HepG2 (cell line): ENCODE results near the gene C4B. TPM values are rescaled to one million over a fixed set of nuclear protein-coding genes. Genes with fewer than 3 reads are reported as not detected.

Experiments
- ATF7 ChIP-seq, 2 experiments: fragments of 450-650 bp in 1 of 2; sonication (generic) in 1 of 2; formaldehyde crosslinking in 1 of 2; IDR thresholded peaks; 2 replicates each; pipeline versions ENCODE4 v1.4.0 to v1.6.1; 2016 to 2020; ENCODE audit warnings: antibody characterized with exemption in 1 of 2, mild to moderate bottlenecking in 1 of 2, missing genetic modification reagents in 1 of 2
- BORCS8-MEF2B ChIP-seq: sonication (generic); formaldehyde crosslinking; IDR thresholded peaks from 2 replicates; pipeline ENCODE4 v1.8.0; 2022; ENCODE audit warnings: mild to moderate bottlenecking, missing genetic modification reagents
- GTF3A ChIP-seq: sonication (generic); formaldehyde crosslinking; conservative IDR thresholded peaks from 2 replicates; pipeline ENCODE4 v1.4.0; 2020; ENCODE audit warnings: mild to moderate bottlenecking, missing genetic modification reagents
- HCFC1 ChIP-seq: fragments of 150-350 bp; IDR thresholded peaks from 2 replicates; pipeline ENCODE4 v1.6.1; 2014; ENCODE audit warnings: low read depth, low read length
- HOMEZ ChIP-seq: IDR thresholded peaks from 2 replicates; pipeline ENCODE4 v1.6.1; 2016; ENCODE audit warnings: low read depth
- MXD1 ChIP-seq: sonication (generic); formaldehyde crosslinking; IDR thresholded peaks from 2 replicates; pipeline ENCODE4 v1.4.0; 2020; ENCODE audit warnings: mild to moderate bottlenecking, missing genetic modification reagents
- NCOR1 ChIP-seq: fragments of 200-600 bp; sonication (generic); IDR thresholded peaks from 2 replicates; pipeline ENCODE4 v1.7.0; 2017; ENCODE audit warnings: antibody characterized with exemption, low read length, borderline replicate concordance
- NR3C1 ChIP-seq: sonication (generic); formaldehyde crosslinking; IDR thresholded peaks from 2 replicates; pipeline ENCODE4 v1.4.0; 2020; ENCODE audit warnings: missing genetic modification reagents
- RBAK ChIP-seq: sonication (generic); formaldehyde crosslinking; IDR thresholded peaks from 2 replicates; pipeline ENCODE4 v1.5.1; 2020; ENCODE audit warnings: mild to moderate bottlenecking, missing genetic modification reagents
- RBM39 ChIP-seq: fragments of 200-400 bp; formaldehyde crosslinking; IDR thresholded peaks from one replicate; pipeline ENCODE4 v1.6.1; 2018; ENCODE audit warnings: antibody characterized with exemption, mild to moderate bottlenecking, low read depth, low read length; ENCODE audit not compliant: poor library complexity, severe bottlenecking
- SIX1 ChIP-seq: sonication (generic); formaldehyde crosslinking; IDR thresholded peaks from 2 replicates; pipeline ENCODE4 v1.4.0; 2020; ENCODE audit warnings: missing genetic modification reagents, borderline replicate concordance
- SKI ChIP-seq: fragments of 450-650 bp; IDR thresholded peaks from one replicate; pipeline ENCODE4 v1.6.1; 2018; ENCODE audit warnings: mild to moderate bottlenecking; ENCODE audit not compliant: partially characterized antibody
- SRSF1 ChIP-seq: fragments of 200-400 bp; formaldehyde crosslinking; optimal IDR thresholded peaks from 2 replicates; pipeline ENCODE3; 2017; ENCODE audit warnings: mild to moderate bottlenecking, low read depth, low read length, moderate library complexity
- UBTF ChIP-seq: sonication (generic); formaldehyde crosslinking; IDR thresholded peaks from 2 replicates; pipeline ENCODE4 v1.4.0; 2020; ENCODE audit warnings: mild to moderate bottlenecking, missing genetic modification reagents
- ZBTB44 ChIP-seq: sonication (generic); formaldehyde crosslinking; IDR thresholded peaks from 2 replicates; pipeline ENCODE4 v1.4.0; 2020; ENCODE audit warnings: missing genetic modification reagents
- ZMAT5 ChIP-seq: sonication (generic); formaldehyde crosslinking; IDR thresholded peaks from 2 replicates; pipeline ENCODE4 v1.5.0; 2020; ENCODE audit warnings: mild to moderate bottlenecking, low read depth, missing genetic modification reagents, borderline replicate concordance
- ZNF431 ChIP-seq: sonication (generic); formaldehyde crosslinking; IDR thresholded peaks from 2 replicates; pipeline ENCODE4 v1.9.0; 2022; ENCODE audit warnings: missing genetic modification reagents, low read depth, mild to moderate bottlenecking, borderline replicate concordance
- ZNF496 ChIP-seq: sonication (generic); formaldehyde crosslinking; IDR thresholded peaks from 2 replicates; pipeline ENCODE4 v1.8.1; 2023; ENCODE audit warnings: mild to moderate bottlenecking, moderate library complexity, missing genetic modification reagents; ENCODE audit not compliant: insufficient replicate concordance
- ZNF703 ChIP-seq: sonication (generic); formaldehyde crosslinking; IDR thresholded peaks from 2 replicates; pipeline ENCODE4 v1.5.1; 2020; ENCODE audit warnings: missing genetic modification reagents, mild to moderate bottlenecking, moderate library complexity, borderline replicate concordance
- polyA plus RNA-seq, 8 experiments: library from polyadenylated mRNA; depleted of rRNA in 3 of 8; stranded (reverse) in 7 of 8; unstranded in 1 of 8; fragments of >200 nt; fragmentation: Illumina TruSeq in 4 of 8; extraction: Trizol in 4 of 8; gene quantifications; 2 replicates each; pipeline versions ENCODE4 v1.2.1 to v1.2.3, GENCODE V29; 2011 to 2016; ENCODE audit warnings: low read depth in 4 of 8, missing spikeins in 1 of 8, mixed read lengths in 1 of 8; ENCODE audit not compliant: insufficient read depth in 1 of 8
- total RNA-seq, 5 experiments: library from RNA; depleted of rRNA; stranded (reverse); fragments of >200 nt; fragmentation: Illumina TruSeq; extraction: Trizol; gene quantifications; 2 replicates each; pipeline ENCODE4 v1.2.3, GENCODE V29; 2016; ENCODE audit warnings: low read depth in 1 of 5

C4B gene
- total and polyA plus RNA-seq, 2 of the 13 experiments (the other 11 are each of a cell fraction or from before 2014, with no cell fraction given): 167 to 538 TPM

GRCh38 chr6:31971993-31972708, 42.4 kb upstream of the C4B start, which contains the start of gene DXO (continued):
- TF ChIP-seq RBM39 (peak; percentile 81), NR3C1 (CRISPR knock-in tag) (no peak), ZNF431 (CRISPR knock-in tag) (no peak), ATF7 (IDR thresholded peaks at IDR 0.05) (no peak), ATF7 (CRISPR knock-in tag; IDR thresholded peaks at IDR 0.05) (peak; percentile 98), UBTF (CRISPR knock-in tag) (peak; percentile 97), RBAK (CRISPR knock-in tag) (0 out of 2 replicates have a peak, but pooled peaks have one; percentile 43), SKI (peak; percentile 36), BORCS8-MEF2B (CRISPR knock-in tag) (no peak; the same call in 1 of the 2 replicates), MXD1 (CRISPR knock-in tag) (peak; percentile 82), SRSF1 (peak; percentile 9), ZBTB44 (peak; percentile 54), SIX1 (no peak), ZNF496 (CRISPR knock-in tag) (no peak), NCOR1 (peak; percentile 32; the same call in 1 of the 2 replicates), GTF3A (CRISPR knock-in tag) (no peak), HOMEZ (CRISPR knock-in tag) (peak; percentile 74; the same call in 1 of the 2 replicates), ZNF703 (CRISPR knock-in tag) (peak; percentile 59; the same call in 1 of the 2 replicates), HCFC1 (peak; percentile 75), ZMAT5 (CRISPR knock-in tag) (no peak)
